GM21529 (cell line): ENCODE data around the gene CFAP141.
A peak's percentile ranks its signal among the peaks of the same experiment; 100 is the strongest.
"Not testable (repeated sequence)": the region's sequence is repeated elsewhere in the genome, so short reads cannot be mapped to it uniquely, and the experiment has no call there.

ENCODE experiments used
- ATAC-seq: cut with Tn5 transposase; IDR thresholded peaks from one replicate; pipeline ENCODE4 v1.9.1; 2021; ENCODE audit not compliant: unreplicated experiment

The CFAP141 gene

GRCh38 chr1:154208677-154209388 is 2.7 kb upstream of the CFAP141 start:
- no peak for ATAC-seq

- no peak for ATAC-seq
These were observed 1.1 kb upstream of the CFAP141 start for GRCh38 chr1:154207262-154207661.

GRCh38 chr1:154205778-154206177 is 355 bp downstream of the CFAP141 start:
- ATAC-seq = not testable (repeated sequence)

DNA sequence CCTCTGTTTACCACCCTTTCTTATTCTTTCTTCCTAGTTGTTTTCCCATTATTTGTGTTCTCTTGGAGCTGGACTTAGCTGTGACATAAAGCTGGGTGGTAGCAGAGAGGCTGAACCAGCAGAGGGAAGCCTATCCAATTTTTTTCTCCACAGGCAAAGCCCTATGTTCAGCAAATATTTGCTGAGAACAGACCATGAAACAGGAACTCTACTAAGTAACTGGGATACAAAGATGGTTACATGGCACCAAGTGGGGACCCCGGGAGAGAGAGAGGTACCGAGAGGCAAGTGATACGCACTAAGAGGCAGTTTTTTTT is 6.6 kb downstream of the CFAP141 start:
- no peak for ATAC-seq

GRCh38 chr1:154198756-154199562 is 7.2 kb downstream of the CFAP141 start:
- no peak for ATAC-seq

GRCh38 chr1:154193821-154194220 is 12.3 kb downstream of the CFAP141 start:
- no peak for ATAC-seq

DNA sequence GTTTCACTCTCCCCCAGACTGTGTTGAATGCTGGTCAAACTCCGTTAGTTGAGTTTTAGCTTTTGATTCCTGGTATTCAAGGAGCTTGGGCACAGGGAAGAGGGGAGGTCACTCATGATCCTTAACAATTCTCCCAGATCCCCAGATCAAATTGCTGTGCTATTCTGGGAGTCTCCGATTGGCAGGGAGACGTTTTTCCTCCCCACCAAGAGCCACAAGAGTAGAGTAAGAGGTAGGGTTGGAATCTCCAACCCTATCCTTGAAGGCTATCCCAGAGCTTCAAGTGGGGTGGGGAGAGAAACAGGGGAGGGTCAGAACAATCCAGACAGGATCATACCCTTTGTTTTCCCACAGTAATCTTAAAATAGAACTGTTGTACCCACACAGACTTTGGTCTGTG is 13.7 kb downstream of the CFAP141 start:
- no peak for ATAC-seq

DNA sequence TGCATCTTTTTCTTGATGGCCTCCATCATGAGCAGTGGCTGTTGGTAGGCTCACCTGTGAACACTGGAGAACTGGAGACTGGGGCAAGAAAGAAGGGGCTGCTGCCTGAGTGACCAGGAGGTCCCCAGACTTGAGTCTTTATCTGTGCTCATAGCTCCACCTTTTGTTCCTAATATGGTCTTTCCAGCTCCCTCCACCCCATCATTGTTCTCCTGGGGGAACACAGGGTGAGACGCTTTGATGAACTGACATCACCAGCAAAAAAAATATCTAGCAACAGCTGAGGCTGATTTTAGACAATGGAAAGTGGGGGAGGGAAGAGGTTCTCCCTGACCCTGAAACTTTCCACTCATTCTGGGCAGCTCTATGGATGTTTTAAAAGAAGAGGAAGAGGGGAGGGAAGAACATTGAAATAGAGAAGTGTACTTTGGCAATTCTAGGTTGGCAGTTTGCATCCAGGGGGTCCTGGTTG is 14.1 kb downstream of the CFAP141 start, which contains the start of gene TPM3:
Gene TPM3 (minus strand): TSS at position 111 of the 472 bp plus-strand sequence. CDS start 82 bp downstream, at position 29.
- ATAC-seq = no peak

DNA sequence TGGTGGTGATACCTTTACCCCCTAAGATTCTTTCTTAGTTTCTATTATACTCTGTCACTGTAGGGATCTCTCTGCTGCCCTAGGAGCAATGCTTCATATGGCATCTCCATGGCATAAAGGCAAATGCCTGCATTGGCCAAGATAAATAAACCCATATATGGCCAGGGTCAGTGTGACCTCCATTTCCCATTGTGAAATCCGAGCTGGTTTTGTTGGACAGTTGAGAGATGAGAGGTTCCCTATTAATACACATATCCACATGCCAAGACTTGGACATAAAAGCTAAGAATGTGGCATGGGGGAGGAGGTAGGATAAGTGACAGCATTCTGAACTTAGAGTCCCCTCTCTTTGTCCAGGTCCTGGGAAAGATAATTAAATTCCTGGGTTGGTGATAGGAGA is 15.6 kb downstream of the CFAP141 start:
- ATAC-seq = no peak

DNA sequence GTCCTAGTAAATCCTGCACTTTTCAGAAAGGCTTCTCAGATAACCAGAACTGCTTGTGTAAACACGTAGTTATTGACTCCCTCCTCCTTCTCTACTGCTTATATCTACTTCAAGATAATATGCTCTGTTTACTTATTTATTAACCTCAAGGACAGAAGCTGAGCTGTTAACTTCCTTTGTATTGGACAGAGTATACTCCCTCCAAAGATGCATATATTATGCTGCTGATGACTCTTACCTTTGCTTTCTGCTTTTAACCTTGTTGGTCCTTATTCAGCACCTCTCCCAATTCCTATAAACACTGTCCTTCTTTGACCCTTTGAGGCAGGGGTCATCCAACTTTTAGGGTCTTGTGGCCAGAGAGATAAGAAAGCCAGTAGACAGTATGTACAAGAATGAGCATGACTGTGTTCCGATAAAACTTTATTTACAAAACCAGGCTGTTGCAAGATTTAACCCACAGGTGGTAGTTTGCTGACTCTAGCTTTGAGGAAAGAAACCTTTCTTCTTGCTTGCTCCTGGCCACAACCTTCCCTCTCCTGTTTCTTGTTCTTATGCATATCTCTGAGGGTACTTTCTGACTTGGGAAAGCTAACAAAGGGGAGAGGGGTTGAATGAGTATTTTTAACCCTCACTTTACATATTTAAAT is 19.2 kb downstream of the CFAP141 start:
- no peak for ATAC-seq

- no peak for ATAC-seq
These were observed 20.0 kb downstream of the CFAP141 start for GRCh38 chr1:154186177-154186576.

GRCh38 chr1:154183046-154183915 is 22.9 kb downstream of the CFAP141 start:
- peak; percentile 77 for ATAC-seq

DNA sequence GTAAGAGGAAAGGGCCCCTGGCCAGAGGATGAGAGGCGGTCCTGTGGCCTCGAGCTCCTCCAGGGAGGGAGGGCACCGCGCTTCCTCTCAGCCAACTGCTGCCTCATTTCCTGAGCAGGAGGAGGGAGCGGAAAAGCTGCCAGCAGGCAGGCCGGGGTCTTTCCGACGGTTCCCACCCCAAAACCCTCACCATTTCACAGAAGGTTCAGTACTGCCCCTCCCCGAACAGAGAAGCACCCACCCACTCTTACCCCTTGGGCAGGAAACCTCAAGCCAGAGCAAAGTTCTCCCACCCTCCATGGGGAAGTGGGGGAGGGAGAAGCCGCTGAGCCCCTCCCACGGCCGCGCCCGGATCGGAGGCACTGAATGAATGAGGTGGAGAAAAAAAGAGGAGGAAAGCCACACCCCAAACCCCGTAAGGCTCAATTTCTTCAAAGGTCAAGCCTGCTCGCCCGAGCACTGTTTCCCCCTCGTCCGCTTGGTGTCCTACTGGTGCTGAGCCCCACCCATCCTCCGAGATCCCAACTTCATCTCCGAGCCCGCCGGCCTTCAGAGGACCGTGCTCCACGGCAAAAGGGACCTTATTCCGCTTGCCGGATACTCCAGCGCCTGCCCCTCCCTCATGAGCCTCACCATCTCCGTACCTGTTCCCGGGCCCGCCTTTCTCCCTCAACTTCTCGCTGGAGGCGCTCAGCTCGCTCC is 23.6 kb downstream of the CFAP141 start:
- ATAC-seq = peak; percentile 56

GRCh38 chr1:154181944-154182343 is 24.2 kb downstream of the CFAP141 start:
- no peak for ATAC-seq

- ATAC-seq = no peak
These were observed 26.0 kb downstream of the CFAP141 start for GRCh38 chr1:154179946-154180687.

GRCh38 chr1:154178911-154179811 is 27.0 kb downstream of the CFAP141 start:
- ATAC-seq = no peak

DNA sequence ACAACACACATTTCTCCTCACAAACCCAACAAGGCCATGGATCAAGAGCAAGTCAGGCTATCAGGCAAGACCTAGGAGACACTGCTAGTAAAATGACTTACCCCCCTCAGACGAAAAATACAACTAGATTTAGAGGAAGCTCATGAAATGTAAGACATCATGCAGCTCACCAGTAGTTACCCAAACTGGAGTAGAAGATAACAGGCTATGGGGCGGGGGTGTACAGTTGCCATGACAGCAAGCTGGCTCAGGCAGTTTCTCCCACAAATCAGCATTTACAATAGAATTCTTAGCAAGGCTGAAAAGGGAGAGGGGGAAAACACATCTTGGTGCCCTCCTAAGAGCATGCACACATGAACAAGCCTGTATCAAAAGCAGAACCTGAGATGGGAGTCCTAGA is 28.1 kb downstream of the CFAP141 start:
- no peak for ATAC-seq

- ATAC-seq = no peak
These were observed 29.8 kb downstream of the CFAP141 start for GRCh38 chr1:154176337-154176736.
